ENCODE results near the gene SCYL2.

Gene SCYL2

DNA sequence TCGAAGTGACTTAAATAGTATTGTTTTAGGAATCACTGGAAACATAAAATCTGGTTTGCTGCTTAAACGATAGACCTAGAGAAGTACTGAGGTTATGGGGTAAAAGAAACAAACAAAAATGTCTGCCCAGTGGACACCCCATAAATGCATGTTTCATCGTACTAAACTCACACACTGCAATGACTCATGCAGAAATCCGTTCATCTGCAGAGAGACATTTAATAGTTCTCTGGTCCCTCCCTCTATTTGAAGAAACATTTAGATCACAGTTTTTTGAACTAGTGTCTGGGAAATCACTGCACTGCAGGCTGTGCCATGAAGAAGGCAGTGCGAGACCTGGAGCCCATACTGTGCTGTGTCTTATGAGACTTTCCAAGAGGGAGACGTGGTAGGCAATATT lies 115.4 kb downstream of the SCYL2 start:
- DNase-seq: no peak

DNA sequence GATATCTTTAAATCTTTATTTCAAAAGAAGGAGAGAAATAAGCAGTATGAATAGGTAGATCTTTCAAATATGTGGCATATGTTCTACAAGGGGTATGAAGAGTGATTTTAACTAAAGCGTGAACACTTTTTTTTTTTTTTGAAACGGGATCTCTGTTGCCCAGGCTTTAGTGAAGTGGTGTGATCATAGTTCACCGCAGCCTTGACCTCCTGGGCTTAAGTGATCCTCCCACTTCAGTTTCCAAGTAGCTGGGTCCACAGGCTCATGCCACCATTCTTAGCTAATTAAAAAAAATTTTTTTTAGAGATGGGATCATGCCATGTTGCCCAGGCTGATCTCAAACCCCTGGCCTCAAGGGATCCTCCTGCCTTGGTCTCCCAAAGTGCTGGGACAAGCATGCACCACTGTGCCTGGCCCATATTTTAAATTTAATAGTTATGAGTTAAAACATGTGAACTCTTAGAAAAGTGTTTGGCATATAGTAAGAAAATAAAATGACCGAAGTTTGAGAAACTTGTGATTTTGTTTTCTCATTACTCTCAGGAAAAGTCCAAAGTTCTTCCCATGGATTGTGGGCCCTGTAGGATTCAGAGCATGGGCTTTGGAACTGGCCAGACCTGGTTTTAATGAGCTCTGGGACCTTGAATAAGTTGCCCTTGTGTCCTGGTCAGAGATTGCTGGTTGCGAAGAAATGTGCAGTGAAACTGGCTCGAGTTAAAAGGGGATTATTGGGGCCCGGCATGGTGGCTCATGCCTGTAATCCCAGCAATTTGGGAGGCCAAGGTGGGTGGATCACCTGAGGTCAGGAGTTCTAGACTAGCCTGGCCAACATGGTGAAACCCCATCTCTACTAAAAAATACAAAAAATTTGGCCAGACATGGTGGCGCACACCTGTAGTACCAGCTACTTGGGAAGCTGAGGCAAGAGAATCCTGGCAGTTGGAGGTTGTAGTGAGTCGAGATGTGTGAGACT lies 116.9 kb downstream of the SCYL2 start:
- no peak for DNase-seq

DNA sequence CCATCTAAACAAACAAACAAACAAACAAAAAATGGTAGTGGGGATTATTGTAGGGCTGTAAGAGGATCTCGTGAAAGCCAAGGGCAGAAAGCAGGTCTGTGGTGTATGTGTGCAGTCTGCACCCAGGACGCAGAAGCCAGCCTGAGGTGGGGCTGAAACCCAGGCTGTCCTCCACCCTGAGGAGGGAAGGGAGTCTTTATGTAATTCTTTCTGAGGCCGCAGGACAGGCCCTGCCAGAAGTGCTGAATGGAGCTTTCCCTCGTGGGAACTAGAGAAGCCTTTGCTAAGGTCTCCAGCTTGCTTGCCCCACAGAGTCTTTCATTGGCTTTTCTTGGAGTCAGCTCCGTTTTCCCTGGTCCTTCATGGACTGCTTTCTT lies 117.6 kb downstream of the SCYL2 start:
- DNase-seq: no peak

DNA sequence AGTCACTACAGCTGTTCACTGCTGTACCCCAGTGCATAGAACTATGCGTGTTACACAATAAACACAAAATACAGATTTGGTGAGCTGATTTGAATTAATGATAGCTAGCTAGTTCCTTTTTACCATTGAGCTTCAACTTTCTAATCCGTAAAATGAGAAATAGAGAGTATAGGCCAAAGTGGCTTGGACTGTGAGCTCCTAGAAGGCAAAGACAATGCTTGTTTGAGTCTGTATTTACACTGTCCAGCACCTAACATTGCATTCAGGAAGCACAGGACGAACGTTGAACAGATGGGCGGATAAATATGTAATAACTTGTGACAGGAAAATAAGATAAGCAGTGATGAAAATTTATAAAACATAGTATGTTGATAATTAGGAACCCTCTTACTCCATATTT lies 121.4 kb downstream of the SCYL2 start:
- no peak for DNase-seq
